Measurements from ENCODE around the gene MORN3.
"Not testable (repeated sequence)": the region's sequence is repeated elsewhere in the genome, so short reads cannot be mapped to it uniquely, and the experiment has no call there.

Gene MORN3

DNA sequence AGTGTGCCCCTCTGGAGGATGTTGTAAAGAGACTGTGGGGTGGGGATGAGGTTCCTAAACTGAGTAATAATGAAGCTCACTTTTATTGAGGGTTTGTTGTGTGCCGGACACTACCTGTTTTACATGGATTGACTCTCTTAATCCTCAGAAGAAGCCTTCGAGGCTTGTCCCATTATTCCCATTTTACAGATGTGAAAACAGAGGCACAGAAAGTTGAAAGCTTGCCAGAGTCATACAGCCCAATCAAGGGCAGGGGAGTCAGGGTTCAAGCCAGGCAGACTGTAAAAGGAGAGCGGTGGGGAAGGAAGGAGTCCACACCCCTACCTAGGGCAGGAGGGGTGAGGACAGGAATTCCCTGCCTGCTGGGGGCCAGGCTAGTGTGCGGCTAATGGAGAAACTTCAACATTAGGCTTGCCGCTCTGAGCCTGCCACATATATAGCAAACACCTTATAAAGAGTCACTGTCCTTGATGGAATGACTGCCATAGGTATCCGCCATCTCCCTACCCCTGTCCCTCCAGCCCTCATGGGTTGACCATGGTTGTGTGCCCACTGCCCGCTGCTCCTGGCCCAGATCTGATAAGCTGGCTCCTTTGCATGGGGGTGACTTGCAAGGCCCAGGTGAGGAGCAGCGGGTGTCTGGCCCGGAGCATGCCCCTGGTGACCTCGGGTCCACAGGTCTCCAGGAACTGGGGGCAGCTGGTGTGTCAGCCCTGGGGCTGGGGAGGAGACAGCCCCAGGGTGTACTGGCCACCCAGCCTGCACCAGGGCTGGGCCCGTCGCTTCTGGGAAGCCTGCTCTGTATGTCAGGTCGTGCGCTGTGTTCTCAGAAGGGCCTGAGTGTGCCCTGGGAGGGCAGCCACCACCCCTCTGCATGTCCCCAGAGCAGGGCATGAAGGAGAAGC lies 30.9 kb downstream of the MORN3 start:
- no peak for DNase-seq (ENCODE audit: low read depth in 2 of 2)

DNA sequence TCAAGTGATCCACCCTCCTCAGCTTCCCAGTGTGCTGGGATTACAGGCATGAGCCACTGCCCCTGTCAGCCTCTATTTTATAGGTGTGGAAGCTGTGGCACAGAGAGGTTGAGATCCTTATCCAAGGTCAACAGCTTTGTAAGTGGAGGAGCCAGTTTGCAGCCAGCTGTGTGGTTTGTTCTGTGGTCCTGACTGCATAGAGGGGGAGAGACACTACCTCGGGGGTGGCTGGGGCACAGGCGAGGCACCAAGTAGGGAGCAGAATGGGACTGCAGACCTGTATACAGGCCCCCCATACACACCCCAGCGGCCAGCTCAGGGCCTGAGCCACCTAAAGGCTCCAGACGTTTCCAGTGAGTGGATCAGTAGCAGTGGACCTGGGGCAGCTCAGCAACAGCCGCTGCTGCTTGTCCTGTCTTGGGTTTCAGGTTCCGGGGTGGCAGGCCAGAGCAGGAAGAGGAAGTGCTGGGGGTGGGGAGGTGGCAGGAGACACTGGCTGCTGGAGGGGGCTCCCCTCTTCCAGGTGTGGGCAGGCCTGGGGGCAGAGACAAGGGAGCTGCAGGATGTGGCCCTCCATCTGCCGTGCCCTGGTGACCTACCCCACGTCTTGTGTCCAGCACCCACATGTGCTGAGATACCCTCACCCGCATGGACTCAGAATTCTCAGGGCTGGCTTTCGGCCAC lies 32.1 kb downstream of the MORN3 start:
- peak in 1 of 2 donors; percentile 27 for DNase-seq (ENCODE audit: low read depth in 2 of 2)

DNA sequence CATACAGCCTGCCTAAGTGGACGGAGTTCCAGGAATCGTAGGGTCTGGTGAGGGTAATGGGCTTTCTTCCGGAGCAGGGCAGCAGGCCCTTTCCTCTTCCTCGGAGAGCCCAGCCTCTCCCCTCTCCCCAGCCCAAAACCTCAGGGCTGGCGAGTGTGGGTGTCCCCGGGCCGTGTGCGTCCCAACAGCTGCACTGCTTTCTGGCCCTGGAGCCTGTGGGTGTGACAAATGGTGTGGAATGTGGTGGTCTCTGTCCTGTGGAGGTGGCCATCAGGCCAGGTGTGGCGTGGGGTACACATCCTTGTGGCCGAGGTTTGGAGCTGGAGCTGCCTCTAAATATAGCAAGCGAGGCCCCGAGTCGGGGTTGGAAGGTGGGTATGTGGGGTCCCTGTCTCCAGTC lies 34.6 kb downstream of the MORN3 start:
- DNase-seq (ENCODE audit: low read depth in 2 of 2), result no peak

DNA sequence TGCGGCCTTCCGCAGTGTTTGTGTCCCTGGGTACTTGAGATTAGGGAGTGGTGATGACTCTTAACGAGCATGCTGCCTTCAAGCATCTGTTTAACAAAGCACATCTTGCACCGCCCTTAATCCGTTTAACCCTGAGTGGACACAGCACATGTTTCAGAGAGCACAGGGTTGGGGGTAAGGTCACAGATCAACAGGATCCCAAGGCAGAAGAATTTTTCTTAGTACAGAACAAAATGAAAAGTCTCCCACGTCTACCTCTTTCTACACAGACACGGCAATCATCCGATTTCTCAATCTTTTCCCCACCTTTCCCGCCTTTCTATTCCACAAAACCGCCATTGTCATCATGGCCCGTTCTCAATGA lies 35.6 kb downstream of the MORN3 start:
- DNase-seq (ENCODE audit: low read depth in 2 of 2), result not testable (repeated sequence)

DNA sequence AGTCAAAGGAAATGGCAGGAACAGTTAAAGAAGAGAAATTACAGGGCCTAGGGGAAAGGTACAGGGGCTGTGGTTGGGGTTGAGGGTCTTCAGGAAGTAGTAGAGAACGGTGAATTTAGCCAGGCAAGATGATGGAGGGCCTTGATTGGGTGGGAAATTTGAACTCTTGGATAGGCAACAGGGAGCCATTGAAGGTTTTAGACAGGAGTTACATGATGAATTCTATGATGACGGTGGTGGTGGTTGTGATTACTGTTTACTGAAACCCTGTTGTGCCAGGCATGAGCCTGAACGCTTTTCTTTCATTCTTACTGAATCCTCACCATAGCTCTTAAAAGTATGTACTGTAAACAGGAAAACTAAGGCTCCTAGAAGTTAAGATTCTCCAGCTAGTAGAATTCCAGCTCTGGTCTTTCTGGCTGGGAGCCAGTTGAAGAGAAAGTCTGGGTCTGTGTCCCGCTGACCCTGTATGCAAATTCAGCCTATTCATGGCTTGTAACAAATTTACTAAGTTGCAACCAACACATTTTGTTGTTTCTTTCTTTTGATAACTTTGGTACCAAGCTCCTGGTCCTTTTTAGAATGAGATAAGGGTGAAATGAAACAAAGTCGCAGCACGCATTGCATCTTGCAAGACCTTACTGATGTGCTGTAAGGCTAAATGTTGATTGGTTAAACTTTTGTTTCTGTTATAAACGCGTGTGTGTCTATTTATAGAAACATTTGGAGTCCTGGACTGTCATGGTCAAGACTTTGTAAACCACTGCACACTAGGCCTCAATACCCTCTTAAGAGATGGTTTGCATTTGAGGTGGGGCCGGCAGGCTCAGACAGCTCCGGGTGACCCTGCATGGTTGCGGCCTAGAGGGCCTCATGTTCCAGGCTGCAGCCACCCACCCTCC lies 37.1 kb downstream of the MORN3 start:
- DNase-seq (ENCODE audit: low read depth in 2 of 2), result no peak

DNA sequence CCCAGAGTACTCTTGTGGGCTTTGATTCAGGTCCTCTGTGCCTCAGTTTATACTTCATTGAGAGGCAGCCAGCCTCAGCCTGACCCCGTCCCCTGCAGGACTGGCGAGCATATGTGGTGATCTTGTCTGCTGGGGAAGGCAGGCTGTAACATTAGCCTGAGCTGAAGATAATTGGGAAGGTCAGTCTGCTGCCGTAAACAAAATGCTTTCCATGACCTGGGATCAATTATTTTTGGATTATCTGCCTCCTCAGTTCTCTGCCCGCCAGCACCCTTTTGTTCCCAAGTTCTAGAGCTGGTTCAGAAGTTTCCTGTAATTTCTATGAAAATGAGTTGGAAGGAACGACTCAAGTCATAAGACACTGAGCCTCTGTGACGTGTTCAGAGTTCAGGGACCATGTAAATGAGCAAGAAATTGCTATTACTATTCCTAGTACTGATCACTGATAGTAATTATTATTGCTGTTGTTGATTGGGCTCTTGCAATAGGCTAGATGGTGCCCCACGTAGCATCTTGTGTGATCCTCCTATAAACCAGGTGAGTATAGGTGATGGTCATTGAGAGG lies 38.6 kb downstream of the MORN3 start:
- no peak for DNase-seq (ENCODE audit: low read depth in 2 of 2)

DNA sequence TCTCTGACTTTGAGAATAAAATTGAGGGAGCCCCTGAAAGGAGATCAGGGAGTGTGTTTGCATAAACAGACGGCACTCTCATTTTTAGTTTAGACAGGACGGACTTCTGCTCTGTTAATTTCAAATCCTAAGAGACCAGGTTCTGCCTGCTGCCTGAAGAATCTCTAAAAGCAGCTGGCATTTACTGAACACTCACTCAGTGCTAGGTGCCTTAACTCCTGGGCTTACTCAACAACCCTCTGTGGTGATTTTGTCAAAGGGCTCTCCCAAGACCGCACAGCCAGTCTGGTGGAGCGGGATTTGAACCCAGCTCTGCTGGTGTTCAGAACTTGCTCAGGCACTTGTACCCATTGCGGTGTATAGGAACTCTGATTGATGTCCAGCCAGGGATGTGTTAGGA lies 40.9 kb downstream of the MORN3 start:
- no peak for DNase-seq (ENCODE audit: low read depth in 2 of 2)

DNA sequence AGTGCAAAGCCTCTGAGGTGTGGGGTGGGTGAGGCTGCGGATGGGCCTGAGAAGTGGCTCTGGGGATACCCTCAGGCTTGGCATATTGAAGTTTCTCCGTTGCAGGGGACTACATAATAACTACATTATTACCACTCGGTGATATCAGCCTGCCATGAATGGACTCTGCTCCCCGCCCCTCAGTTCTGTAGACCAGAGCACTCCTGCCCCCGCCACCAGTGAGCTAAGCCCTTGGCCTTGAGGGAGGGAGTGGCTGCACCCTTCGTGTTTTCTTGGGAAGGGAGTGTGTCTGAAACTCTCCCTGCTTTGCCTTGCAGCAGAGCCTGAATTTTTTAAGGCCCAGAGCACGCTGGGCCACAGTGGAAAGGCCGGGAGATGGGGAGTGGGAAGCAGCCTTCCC lies 41.4 kb downstream of the MORN3 start:
- DNase-seq (ENCODE audit: low read depth in 2 of 2), result no peak

DNA sequence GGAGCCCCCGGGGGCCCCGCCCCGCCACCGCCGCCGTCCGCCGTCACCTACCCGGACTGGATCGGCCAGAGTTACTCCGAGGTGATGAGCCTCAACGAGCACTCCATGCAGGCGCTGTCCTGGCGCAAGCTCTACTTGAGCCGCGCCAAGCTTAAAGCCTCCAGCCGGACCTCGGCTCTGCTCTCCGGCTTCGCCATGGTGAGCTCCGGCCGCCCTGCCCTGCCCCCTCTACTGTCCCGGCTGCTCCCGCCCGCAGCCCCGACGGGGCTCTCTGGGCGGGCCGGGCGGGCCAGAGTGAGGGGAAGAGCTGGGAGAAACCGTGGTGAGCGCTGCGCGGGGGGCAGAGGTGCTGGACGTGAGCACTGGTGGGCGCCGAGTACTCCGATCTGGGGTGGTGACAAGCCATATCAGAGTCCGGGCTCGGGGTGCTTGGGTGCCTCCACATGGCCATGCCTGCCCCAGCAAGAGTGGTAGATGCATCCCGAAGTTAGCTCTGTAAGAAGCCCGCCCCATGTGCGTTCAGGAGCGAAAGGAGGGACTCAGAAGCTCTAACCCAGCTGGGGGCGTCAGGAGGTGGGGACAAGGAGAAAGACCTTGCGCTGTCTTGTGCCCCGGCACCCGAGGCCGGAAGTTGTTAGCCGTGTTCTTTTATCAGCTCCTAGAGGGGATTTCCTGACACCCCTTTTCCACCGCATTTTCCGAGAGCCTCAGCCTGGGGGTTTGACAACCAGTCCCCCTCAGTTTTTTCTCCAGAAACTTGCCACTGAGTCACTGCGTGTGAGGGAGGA lies 42.4 kb downstream of the MORN3 start:
- DNase-seq (ENCODE audit: low read depth in 2 of 2), result peak; percentile 86 to 94

DNA sequence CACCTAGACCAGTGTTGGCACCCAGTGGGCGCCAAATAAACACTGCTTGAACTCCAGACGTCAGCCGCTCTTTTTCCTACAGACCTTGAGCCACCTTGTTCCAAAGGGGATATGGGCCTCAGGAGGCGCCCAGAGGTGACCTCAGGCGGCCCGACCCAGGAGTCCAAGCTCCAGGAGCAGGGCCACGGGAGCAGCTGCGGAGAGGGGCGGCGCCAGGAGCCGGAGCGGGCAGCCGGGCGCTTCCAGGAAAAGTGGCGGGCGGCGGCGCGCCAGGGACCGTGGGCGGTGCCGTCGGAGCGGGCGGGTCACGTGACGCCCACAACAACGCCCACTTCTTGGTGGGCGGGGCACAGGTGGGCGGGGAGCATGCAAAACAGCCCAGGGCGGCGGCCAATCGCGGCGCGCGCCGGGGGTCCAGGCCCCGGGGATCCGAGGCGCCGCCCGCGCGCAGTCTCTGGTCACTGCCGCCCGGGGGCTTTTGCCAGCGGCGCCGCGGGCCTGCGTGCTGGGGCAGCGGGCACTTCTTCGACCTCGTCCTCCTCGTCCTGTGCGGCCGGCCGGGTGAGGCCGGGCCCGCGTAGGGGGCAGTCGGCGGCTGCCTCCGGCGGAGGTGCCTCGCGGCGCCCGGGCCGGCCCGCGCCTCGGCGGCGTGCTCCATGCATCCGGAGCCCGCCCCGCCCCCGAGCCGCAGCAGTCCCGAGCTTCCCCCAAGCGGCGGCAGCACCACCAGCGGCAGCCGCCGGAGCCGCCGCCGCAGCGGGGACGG lies 43.2 kb downstream of the MORN3 start, which contains the start of gene ORAI1:
Gene ORAI1, plus strand, starts transcription at position 444 of the 766 bp plus-strand sequence.
- peak; percentile 92 to 97 for DNase-seq (ENCODE audit: low read depth in 2 of 2)

DNA sequence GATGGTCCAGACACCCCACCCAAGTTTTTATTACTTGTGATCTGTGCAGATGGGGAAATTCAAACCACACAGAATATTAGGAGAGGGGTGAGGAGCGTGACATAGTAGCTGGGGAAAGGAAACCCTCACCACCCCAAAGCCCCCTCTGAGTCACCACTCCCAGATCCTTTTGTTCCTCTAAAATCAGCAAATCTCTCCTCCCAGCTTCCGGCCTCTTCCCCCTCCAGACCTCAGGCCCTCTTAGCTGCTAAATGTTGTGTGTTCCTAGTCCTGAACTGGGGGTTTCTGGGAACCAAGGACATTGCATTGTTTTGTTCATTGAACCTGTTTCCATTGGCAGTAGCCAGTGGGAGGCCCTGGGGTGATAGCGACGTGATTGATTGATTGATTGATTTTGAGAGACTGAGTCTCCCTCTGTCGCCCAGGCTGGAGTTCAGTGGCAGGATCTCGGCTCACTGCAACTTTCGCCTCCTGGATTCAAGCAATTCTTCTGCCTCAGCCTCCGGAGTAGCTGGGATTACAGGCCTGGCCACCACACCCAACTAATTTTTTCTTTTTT lies 49.0 kb downstream of the MORN3 start:
- no peak for DNase-seq (ENCODE audit: low read depth in 2 of 2)

DNA sequence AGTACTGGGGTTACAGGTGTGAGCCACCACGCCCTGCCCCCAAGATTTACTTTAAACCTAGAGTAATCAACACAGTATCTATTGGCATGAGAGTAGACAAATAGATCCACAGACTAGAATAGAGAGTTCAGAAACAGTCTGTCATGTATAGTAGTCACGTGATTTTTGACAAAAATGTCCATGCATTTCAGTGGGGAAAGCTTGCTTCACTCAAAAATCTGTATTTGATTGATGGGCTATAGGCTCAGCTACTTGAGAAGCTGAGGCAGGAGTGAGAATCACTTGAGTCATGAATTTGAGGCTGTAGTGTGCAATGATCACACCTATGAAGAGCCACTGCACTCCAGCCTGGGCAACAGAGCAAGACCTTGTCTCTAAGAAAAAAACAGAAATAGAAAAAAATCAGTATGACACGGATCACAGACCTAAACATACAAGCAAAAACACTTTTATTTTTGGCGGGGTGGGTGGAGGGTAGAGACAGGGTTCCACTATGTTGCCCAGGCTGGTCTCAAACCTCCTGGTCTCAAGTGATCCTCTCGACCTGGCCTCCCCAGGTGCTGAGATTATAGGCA lies 50.7 kb downstream of the MORN3 start:
- no peak for DNase-seq (ENCODE audit: low read depth in 2 of 2)

DNA sequence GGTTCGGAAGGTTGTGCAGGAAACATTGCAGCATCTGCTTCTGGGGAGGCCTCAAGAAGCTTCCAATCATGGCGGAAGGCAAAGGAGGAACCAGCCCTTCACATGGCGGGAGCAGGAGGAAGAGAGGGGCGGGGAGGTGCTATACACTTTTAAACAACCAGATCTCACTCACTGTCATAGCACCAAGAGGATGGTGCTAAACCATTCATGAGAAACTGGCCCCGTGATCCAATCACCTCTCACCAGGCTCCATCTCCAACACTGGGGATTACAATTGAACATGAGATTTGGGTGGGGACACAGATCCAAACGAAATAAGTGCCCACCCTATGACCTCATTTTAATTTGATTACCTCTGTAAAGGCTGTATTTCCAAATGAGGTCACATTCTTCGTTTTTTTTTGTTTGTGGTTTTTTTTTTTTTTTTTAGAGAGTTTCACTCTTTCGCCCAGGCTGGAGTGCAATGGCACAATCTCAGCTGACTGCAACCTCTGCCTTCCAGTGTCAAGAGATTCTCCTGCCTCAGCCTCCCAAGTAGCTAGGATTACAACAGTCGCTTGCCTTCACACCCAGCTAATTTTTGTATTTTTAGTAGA lies 54.5 kb downstream of the MORN3 start:
- DNase-seq (ENCODE audit: low read depth in 2 of 2), result no peak

DNA sequence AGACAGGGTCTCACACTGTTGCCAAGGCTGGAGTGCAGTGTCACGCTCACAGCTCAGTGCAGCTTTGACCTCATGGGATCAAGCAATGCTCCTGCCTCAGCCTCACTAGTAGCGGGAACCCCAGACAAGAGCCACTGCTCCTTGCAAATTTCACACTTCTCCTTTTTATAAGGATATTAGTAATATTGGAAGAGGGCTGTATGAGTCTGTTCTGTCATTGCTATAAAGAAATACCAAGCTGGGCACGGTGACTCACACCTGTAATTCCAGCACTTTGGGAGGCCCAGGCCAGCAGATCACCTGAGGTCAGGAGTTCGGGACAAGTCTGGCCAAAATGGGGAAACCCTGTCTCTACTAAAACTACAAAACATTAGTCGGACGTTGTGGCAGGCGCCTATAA lies 56.0 kb downstream of the MORN3 start:
- no peak for DNase-seq (ENCODE audit: low read depth in 2 of 2)

DNA sequence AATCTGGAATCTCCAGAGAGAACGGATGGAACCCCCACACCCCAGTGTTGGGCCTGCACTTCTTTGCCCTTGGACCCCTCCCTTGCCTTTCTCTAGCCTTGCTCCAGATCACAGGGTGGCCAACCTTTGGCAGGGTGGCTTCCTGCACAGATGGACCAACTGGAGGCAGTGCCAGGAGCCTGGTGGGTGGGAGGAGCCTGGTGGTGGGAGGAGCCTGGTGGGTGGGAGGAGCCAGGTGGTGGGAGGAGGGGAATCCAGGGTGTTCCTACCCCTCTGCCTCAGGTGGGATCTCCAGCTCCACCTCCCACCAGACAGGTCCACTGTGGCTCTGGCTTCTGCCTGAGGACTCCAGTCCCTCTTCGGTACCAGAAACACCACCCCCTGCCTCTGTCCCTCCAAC lies 58.1 kb downstream of the MORN3 start:
- no peak for DNase-seq (ENCODE audit: low read depth in 2 of 2)

DNA sequence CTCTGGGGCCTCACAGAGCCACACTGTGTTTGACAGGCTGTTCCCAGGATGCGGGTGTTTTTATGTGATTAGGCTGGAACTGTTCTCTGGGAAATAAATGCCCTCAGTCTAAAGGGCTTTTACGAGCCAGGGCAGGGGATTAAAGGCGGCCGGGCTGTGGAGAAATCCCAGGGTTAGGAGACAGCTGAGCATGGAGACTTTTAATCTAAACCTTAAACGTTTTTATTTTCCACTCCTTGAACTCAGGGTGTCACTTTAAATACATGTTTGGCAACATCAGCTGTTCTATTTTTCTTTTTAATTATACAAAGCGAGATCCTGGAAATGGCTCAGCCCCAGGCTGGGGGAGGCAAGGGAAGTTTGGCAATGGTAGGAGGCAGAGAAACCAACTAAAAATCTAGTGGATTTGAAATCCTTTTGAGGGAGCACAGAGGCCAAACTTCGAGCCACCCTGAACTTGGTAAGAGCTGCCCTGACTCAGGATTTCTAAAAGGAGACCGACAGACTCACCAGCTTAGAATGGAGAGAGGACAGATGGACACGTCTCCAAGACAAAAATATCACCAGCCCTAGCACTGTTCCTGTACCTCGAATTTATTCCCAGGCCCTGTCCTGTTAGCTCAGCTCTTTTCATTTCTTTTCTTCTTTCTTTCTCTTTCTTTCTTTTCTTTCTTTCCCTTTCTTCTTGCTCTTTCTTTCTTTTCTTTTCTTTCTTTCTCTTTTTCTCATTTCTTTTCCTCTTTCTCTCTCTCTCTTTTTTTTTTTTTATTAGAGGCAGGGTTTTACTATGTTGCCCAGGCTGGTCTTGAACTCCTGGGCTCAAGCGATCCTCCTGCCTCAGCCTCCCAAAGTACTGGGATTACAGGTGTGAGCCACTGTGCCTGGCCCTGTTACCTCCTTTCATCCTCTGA lies 59.0 kb downstream of the MORN3 start:
- DNase-seq (ENCODE audit: low read depth in 2 of 2), result no peak

DNA sequence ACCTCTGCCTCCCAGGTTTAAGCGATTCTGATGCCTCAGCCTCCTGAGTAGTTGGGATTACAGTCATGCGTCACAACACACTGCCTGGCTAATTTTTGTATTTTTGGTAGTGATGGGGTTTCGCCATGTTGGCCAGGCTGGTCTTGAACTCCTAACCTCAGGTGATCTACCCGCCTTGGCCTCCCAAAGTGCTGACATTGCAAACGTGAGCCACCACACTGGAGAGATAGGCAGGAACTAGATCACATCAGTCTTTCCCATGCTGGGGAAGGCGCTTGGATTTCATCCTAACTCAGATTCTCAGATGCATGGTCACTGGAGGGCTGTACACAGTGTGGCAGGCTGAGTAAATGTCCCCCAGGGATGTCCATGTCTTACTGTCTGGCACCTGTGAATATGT lies 61.2 kb downstream of the MORN3 start:
- DNase-seq (ENCODE audit: low read depth in 2 of 2), result no peak

DNA sequence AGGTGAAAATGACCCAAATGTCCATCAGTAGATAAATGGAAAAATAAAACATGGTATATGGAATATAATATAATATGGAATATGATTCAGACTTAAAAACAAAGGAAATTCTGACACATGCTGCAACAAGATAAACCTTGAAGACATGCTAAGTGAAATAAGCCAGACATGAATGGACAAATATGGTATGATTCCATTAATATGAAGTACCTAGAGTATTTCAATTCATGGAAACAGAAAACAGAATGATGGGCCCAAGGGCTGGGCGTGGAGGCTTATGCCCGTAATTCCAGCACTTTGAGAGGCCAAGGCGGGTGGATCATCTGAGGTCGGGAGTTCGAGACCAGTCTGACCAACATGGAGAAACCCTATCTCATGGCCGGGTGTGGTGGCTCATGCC lies 65.9 kb downstream of the MORN3 start:
- DNase-seq (ENCODE audit: low read depth in 2 of 2), result no peak

Measured in stimulated activated CD8-positive, alpha-beta memory T cell treated with anti-CD3 and anti-CD28 coated beads, Interleukin-15, amount 100 ng/mL, for 4 hours (primary cell).